Fibroblast of peridontal ligament (primary cell): ENCODE data around the gene VSIG10L.

Source experiments
- DNase-seq: peaks from one replicate; pipeline ENCODE4 v3.0.0-alpha.2; 2010; ENCODE audit errors: extremely low read depth

Gene VSIG10L

GRCh38 chr19:51365211-51365964 lies 23.4 kb upstream of the VSIG10L start:
- peak; percentile 39 for DNase-seq

- no peak for DNase-seq
Observed at GRCh38 chr19:51364200-51365106, 22.5 kb upstream of the VSIG10L start.

- no peak for DNase-seq
Observed at GRCh38 chr19:51361239-51361638, 19.3 kb upstream of the VSIG10L start.

- DNase-seq: peak; percentile 90
Observed at GRCh38 chr19:51359294-51359693, 17.4 kb upstream of the VSIG10L start.

- DNase-seq: no peak
Observed at GRCh38 chr19:51357952-51358351, 16.0 kb upstream of the VSIG10L start.

GRCh38 chr19:51356159-51356801 lies 14.3 kb upstream of the VSIG10L start:
- DNase-seq: no peak

- no peak for DNase-seq
Observed at GRCh38 chr19:51354742-51355148, 12.8 kb upstream of the VSIG10L start.

- DNase-seq: no peak
Observed at GRCh38 chr19:51354103-51354741, 12.3 kb upstream of the VSIG10L start.

- no peak for DNase-seq
Observed at GRCh38 chr19:51352783-51353360, 10.9 kb upstream of the VSIG10L start.

- DNase-seq: no peak
Observed at GRCh38 chr19:51351266-51351990, 9.5 kb upstream of the VSIG10L start.

GRCh38 chr19:51347209-51347928 lies 5.4 kb upstream of the VSIG10L start:
- no peak for DNase-seq

- DNase-seq: no peak
Observed at GRCh38 chr19:51346742-51347141, 4.8 kb upstream of the VSIG10L start.

- no peak for DNase-seq
Observed at GRCh38 chr19:51345076-51345620, 3.2 kb upstream of the VSIG10L start.

- no peak for DNase-seq
Observed at GRCh38 chr19:51342631-51343569, 961 bp upstream of the VSIG10L start.

- no peak for DNase-seq
Observed at GRCh38 chr19:51341066-51341465, 873 bp downstream of the VSIG10L start.

GRCh38 chr19:51339687-51340656 lies 2.0 kb downstream of the VSIG10L start:
- peak; percentile 92 for DNase-seq

GRCh38 chr19:51339313-51339686 lies 2.6 kb downstream of the VSIG10L start:
- no peak for DNase-seq
